Peyer's patch (tissue), 4 donors: Measurements from ENCODE around the gene KRT77.

ENCODE experiments used
- CTCF ChIP-seq, 6 experiments: fragments of 450-650 bp in 4 of 6; fragments of 200-600 bp in 2 of 6; sonication (generic) in 1 of 6; IDR thresholded peaks; one replicate each; pipeline ENCODE4 v1.5.1; 2017 to 2019; ENCODE audit warnings: antibody characterized with exemption in 6 of 6, mild to moderate bottlenecking in 3 of 6, moderate library complexity in 1 of 6
- POLR2A ChIP-seq, 2 donors: fragments of 450-650 bp; IDR thresholded peaks; one replicate each; pipeline ENCODE4 v1.5.1; 2017; ENCODE audit warnings: antibody characterized with exemption in 2 of 2, mild to moderate bottlenecking in 2 of 2, moderate library complexity in 2 of 2

- TF ChIP-seq CTCF (IDR thresholded peaks at IDR 0.05) (no peak), POLR2A (IDR thresholded peaks at IDR 0.05) (no peak)
These were observed 21.6 kb downstream of the KRT77 start for GRCh38 chr12:52681526-52682380.
